Measurements from ENCODE around the gene C10orf120.

Gene C10orf120

DNA sequence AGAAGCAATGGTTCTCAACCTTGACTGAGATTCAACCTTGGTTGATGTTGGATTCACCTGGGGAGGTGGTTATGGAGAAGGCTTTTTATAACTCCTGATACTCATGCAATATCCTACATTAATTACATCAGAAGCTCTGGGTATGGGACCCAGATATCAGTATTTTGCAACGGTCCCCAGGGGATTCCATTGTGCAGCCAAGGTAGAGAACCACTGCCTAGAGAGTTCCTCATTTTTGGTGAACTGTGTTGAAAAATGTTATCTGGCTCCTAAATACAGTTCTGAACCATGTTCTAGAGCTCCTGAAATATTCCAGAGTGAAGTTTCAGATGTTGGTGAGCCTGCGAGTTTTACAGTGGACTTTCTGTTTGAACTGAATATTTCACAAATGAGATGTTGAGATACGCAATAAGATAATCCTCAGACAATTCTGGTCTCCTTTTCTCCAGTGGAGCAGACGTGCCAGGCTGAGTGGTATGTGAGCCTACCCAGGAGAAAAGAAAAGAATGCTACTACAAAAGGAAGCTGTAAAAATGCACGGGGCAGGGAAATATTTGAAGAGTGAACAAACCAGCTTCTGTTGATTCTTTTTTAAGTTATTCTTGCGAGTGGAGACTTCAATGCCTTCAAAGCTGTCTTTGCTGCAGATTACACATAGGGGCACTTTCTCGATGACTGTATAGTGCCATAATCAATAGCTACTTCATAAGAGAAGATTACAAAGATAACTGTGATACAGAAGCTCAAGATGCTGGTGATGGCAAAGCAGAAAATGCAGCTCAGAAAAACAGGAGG is 13.6 kb upstream of the C10orf120 start:
- no peaks in the 10 kb centered on the region for H3K9me3 Mint-ChIP-seq
- peaks cover 5% of the 10 kb centered on the region for H3K27me3 Mint-ChIP-seq

DNA sequence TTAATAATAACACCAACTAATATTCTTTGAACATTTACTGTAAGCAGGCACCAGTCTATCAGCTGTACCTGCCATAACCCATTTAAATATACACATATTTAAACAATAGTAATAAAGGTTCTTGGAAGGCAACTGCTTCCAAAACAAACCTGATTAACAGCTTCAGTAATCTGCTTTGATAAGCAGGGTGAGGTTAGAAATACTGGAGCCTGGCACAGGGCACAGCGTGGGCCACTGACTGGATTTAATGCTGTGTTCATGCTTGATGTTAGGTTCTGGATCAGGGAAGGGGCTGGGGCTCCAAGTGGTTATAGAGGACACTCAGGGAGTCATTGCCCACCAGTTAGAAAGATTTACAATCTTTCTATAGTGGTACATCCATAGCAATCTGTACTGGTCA is 10.9 kb upstream of the C10orf120 start:
- Mint-ChIP-seq H3K4me1 (no peaks in the 10 kb centered on the region), H3K9me3 (no peaks in the 10 kb centered on the region), H3K27me3 (peaks cover 4% of the 10 kb centered on the region), H3K27ac (no peak overlapping the region), H3K4me3 (no peak overlapping the region), H3K36me3 (no peaks in the 10 kb centered on the region)

More for the DNA sequence above, 13.6 kb upstream of the C10orf120 start:
- Mint-ChIP-seq H3K4me3 (no peak overlapping the region), H3K36me3 (no peaks in the 10 kb centered on the region), H3K4me1 (no peaks in the 10 kb centered on the region), H3K27ac (no peak overlapping the region)

DNA sequence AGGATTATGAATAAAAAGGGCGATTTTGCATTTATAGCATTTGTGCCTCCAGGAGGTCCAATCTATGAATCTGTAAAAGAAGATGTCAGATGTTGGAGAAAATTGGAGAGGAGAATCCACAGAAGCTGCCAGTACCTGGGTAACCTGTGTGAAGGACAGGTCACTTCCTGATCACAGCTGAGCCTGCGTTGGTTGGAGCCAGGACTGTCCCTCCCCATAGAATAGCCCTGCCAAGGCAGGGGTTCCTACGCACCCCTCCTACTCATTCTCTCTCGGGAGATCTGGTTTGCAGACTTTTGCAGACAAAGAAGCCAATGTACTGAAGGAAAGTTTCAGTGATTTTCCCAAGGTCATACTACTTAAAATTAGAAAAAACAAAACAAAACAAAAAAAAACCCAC is 10.3 kb upstream of the C10orf120 start:
- no peak overlapping the region for H3K27ac Mint-ChIP-seq
- H3K4me1 Mint-ChIP-seq, result no peaks in the 10 kb centered on the region
- no peaks in the 10 kb centered on the region for H3K36me3 Mint-ChIP-seq

DNA sequence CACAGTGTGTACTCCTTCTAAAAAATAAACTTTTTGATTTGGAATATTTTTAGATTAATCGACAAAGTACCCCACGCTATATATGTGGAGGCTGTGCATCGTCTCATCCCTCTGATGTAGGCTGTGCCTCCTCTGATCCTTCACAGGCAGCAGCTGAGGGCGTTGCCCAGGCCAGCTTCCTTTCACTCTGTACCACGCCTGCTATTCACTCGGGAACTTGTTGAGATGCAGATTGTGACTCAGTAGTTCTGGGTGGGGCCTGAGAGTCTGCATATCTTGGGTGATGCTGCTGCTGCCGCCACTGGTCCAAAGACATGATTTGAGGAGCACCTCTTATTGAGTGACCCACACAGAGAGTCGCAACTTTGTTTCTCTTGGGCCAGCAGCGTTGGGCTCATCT is 7.9 kb upstream of the C10orf120 start:
- Mint-ChIP-seq H3K4me3 (no peak overlapping the region), H3K36me3 (no peaks in the 10 kb centered on the region), H3K9me3 (no peaks in the 10 kb centered on the region), H3K27me3 (peaks cover 3% of the 10 kb centered on the region), H3K4me1 (no peaks in the 10 kb centered on the region), H3K27ac (no peak overlapping the region)

More for the DNA sequence above, 10.3 kb upstream of the C10orf120 start:
- no peaks in the 10 kb centered on the region for H3K9me3 Mint-ChIP-seq
- H3K27me3 Mint-ChIP-seq, result peaks cover 3% of the 10 kb centered on the region
- no peak overlapping the region for H3K4me3 Mint-ChIP-seq

DNA sequence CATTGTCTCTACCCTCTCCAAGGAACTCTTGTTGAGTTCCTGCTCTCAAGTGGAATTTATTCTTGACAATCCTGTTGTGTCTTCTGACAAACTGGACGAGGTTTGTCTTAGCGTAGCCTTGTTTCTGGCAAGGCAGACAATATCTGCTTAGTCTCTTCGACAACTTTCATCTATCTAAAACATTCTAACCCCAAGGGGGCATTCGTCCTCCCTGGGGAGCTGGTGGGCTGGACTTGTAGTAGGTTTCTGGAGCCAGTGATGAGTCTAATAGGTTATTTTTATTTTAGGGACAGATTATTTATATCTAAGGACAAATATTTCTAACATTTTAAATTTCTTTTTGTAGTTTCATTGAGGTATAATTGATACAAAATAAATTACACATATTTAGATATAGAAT is 7.3 kb upstream of the C10orf120 start:
- H3K4me1 Mint-ChIP-seq, result no peaks in the 10 kb centered on the region
- peaks cover 3% of the 10 kb centered on the region for H3K27me3 Mint-ChIP-seq
- H3K36me3 Mint-ChIP-seq, result no peaks in the 10 kb centered on the region
- H3K4me3 Mint-ChIP-seq, result no peak overlapping the region
- no peak overlapping the region for H3K27ac Mint-ChIP-seq
- H3K9me3 Mint-ChIP-seq, result no peaks in the 10 kb centered on the region

DNA sequence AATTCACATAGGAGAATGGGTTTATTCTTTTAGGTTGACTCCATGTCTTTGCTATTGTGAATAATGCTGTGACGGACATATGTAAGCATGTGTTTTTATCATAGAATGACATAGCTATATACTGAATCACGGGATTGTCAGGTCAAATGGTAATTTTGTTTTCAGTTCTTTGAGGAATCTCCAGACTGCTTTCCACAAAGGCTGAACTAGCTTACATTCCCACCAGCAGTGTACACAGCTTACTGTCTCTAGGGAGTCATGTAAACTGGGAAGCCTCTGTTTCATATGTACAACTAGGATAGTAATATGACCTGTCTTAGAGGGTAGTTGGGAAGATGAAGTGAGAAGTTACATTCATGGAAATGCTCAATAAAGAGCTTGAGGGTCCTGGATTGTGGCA is 6.8 kb upstream of the C10orf120 start:
- Mint-ChIP-seq H3K4me1 (no peaks in the 10 kb centered on the region), H3K27me3 (peaks cover 6% of the 10 kb centered on the region), H3K4me3 (no peak overlapping the region), H3K27ac (no peak overlapping the region), H3K36me3 (no peaks in the 10 kb centered on the region), H3K9me3 (no peaks in the 10 kb centered on the region)

DNA sequence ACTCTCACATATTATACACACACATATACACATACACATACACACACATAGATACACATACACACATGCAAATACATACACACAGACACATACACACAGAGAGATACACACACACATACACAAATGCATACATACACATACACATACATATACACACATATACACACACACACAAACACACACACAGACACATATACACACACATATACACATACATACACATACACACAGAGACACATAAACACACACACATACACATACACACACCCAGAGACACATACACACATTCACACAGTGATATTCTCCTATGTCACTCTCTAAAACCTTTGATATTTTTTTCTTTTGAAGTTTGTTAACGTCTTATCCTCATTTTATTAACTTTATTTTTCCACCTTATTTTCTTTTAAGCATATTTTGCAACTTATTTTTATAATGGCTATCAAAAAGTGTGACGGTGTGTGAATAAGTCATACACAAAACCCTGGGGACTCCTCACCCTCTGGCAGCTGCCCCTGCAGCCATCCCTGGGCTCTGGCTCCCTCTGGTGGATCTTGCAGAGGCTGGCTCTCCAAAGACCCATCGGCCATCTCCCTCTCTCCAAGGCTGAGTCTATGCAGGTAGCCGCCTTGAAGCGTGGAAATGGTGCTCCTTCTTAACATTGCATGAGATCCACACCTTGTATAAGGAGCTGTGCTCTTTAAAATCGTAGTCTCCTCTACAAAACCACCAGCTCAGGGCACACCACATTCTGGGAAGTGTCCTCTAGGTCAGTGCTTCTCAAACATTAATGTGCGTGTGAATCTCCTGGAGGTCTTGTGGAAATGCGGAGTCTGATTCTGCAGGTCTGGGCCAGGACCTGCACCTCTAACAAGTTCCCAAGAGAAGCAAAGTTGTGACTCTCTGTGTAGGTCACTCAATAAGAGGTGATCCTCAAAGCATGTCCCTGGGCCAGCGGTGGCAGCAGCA is 4.1 kb upstream of the C10orf120 start:
- Mint-ChIP-seq H3K36me3 (no peaks in the 10 kb centered on the region), H3K27me3 (peaks cover 5% of the 10 kb centered on the region), H3K4me3 (no peak overlapping the region), H3K4me1 (no peaks in the 10 kb centered on the region), H3K27ac (no peak overlapping the region), H3K9me3 (no peaks in the 10 kb centered on the region)

DNA sequence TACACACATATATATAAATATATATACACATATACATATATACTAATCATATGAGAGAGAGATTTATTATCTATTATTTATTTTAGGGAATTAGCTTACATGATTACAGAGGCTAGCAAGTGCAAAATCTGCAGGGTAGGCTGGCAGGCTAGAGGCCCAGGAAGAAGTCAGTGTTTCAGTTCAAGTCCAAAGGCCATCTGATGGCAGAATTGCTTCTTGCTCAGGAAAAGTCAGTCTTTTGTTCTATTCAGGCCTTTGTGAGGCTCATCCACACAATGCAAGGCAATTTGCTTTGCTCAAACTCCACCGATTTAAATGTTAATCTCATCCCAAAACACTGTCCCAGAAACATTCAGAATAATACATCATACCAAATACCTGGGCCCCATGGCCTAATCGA is 2.6 kb upstream of the C10orf120 start:
- Mint-ChIP-seq H3K9me3 (no peaks in the 10 kb centered on the region), H3K4me3 (no peak overlapping the region), H3K36me3 (no peaks in the 10 kb centered on the region), H3K4me1 (no peaks in the 10 kb centered on the region), H3K27ac (no peak overlapping the region), H3K27me3 (peaks cover 5% of the 10 kb centered on the region)

DNA sequence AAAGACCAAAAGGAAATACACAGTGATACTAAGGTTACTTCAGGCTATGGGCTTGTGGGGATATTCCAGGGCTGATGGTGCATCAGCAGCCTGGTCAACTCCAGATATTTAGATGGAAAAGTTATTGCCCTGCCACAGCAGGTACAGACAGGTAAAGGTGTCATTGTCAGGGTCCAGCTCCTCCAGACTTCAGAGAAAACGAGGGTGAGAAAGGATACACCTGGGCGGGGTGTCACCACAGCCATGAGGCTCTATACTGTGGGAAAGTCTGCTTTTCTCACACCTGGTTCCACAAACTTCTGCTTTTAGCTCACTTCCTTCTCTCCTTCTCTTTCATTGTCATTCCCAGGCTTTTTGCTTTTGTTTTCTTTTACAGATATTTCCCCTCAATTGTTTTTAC is 2.0 kb upstream of the C10orf120 start:
- H3K4me3 Mint-ChIP-seq, result no peak overlapping the region
- H3K27ac Mint-ChIP-seq, result no peak overlapping the region
- H3K4me1 Mint-ChIP-seq, result no peaks in the 10 kb centered on the region
- no peaks in the 10 kb centered on the region for H3K9me3 Mint-ChIP-seq
- no peaks in the 10 kb centered on the region for H3K36me3 Mint-ChIP-seq
- peaks cover 5% of the 10 kb centered on the region for H3K27me3 Mint-ChIP-seq

DNA sequence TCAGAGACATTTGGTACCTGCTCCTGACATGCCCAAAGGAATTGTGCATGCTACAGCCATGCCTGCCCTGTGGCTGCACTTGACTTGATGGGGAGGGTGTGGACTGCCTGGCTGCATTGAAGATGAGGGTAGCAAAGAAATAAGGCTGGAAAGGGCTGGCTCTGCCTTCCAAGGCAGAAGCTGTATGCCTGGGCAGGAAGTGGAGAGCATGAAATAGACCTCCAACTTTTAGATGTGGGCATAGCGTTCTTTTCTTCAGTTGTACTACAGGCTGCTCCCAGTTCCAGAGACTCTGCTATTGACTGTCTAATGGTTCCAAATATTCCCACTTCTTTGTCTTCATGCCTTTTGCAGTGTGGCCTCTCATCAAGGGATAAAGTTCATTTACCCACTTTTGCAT is 3.0 kb downstream of the C10orf120 start:
- no peak overlapping the region for H3K4me3 Mint-ChIP-seq
- no peaks in the 10 kb centered on the region for H3K36me3 Mint-ChIP-seq
- H3K9me3 Mint-ChIP-seq, result no peaks in the 10 kb centered on the region
- H3K27ac Mint-ChIP-seq, result no peak overlapping the region
- H3K4me1 Mint-ChIP-seq, result no peaks in the 10 kb centered on the region
- H3K27me3 Mint-ChIP-seq, result peaks cover 4% of the 10 kb centered on the region

DNA sequence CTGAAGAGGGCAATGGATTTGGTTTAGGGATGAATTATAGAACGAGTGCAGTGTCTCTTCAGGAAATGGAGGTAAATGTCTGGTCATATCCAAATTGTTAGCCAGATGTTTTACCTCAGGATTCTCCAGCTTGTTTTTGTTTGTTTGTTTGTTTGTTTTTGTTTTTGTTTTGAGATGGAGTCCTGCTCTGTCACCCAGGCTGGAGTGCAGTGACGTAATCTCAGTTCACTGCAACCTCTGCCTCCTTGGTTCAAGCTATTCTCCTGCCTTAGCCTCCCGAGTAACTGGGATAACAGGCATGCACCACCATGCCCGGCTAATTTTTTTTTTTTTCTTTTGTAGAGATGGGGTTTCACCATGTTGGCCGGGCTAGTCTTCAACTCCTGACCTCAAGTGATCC is 6.9 kb downstream of the C10orf120 start:
- Mint-ChIP-seq H3K4me1 (no peaks in the 10 kb centered on the region), H3K4me3 (no peak overlapping the region), H3K9me3 (no peaks in the 10 kb centered on the region), H3K27me3 (peaks cover 7% of the 10 kb centered on the region), H3K27ac (no peak overlapping the region), H3K36me3 (no peaks in the 10 kb centered on the region)

DNA sequence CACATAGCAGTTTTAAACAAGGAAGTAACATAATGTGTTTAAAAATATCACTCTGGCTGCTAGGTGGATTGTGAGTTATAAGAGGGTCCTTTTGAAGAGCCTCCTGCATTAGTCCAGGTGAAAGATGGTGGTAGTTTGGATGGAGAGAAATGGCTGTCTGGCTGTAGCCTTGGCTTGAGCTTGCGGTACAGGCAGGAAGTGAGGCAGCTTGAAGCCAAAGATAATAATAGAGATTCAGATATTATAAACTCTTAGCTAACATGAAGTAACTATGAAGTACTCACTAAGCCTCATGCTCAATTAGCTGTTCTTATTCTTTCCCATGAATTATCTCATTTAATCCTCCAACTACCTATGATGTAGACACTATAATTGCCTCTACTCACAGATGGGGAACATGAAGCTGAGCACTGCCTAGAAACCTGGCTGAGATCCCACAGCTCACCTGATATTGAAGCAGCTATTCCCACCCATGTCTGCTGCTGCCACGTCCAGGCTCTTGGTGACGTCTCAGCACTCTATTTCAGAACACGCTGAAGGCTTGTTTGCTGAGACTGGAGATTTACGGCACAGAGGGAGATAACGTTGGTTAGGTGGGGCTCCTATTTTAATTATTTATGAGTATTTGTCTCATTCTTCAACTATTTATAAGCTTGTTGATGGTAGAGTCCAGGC is 10.4 kb downstream of the C10orf120 start:
- Mint-ChIP-seq H3K4me1 (no peaks in the 10 kb centered on the region), H3K9me3 (no peaks in the 10 kb centered on the region), H3K27ac (no peak overlapping the region), H3K36me3 (no peaks in the 10 kb centered on the region), H3K4me3 (no peak overlapping the region), H3K27me3 (peaks cover 15% of the 10 kb centered on the region)

DNA sequence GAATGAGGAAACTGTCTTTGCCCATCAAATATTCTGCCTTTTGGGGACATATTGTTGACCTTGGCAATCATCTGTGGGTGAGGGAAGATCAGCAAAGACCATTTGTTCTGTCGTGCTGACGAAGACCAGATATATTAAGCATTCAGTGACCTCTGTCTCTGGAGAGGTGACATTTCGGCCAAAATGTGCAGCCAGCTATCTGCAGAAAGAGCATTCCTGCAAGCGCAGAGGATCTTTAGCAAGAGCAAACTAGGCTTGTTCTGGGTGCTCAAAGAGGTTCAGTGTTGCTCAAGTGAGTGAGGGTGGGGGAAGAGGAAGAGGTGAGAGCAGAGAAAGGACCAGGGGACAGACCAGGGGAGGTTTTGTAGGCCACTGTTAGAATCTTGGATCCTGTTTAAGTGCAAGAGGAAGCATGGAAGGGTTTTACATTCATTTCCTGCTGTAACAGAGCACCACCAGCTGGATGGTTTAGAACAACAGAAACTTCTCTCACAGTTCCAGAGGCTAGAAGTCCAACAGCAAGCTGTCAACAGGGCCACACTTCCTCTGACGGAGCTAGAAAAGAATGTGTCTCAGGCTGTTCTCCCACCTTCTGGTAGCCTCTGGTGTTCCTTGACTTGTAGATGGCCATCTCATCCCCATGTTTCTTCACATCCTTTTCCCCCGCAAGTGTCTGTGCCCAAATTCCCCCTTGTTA is 11.2 kb downstream of the C10orf120 start:
- H3K36me3 Mint-ChIP-seq, result no peaks in the 10 kb centered on the region
- H3K27me3 Mint-ChIP-seq, result peaks cover 18% of the 10 kb centered on the region
- H3K4me3 Mint-ChIP-seq, result no peak overlapping the region
- no peaks in the 10 kb centered on the region for H3K9me3 Mint-ChIP-seq
- H3K27ac Mint-ChIP-seq, result no peak overlapping the region
- H3K4me1 Mint-ChIP-seq, result no peaks in the 10 kb centered on the region

DNA sequence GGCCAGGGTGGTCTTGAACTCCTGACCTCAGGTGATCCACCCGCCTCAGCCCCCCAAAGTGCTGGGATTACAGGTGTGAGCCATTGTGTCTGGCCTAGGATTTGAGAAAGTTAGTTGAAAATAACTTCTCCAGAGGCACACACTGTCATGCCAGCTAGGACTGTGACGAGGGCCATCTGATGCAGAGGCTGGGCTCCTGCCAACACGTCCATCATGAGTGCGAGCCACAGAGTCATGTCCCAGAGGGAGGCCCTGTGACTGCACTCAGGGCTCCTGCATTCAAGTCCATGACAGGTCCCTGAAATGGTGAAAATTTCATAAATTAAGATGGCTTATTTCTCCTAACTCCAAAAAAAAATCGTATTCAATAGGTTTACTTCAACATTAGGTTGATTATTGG is 17.1 kb downstream of the C10orf120 start:
- Mint-ChIP-seq H3K9me3 (no peaks in the 10 kb centered on the region), H3K27ac (no peak overlapping the region), H3K4me1 (no peaks in the 10 kb centered on the region), H3K27me3 (peaks cover 14% of the 10 kb centered on the region), H3K36me3 (no peaks in the 10 kb centered on the region), H3K4me3 (no peak overlapping the region)

DNA sequence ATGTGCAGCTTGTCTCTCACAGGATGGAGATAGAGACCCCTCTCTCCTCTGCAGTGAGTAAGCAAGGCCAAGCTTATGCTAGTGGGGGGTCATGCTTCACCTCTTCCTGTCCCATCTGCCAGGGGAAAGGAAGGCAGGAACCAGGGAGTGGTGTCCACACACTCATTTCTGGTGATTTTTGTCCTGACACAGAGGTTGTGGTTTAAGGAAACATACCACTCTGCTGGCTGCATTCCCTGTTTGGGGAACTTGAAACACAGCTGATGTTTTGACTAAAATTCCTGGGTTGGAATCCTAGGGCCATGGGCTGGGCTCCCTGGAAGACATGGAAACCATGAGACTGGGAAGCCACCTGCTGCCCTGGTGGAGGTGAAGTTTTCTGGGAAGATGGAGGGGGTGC is 21.4 kb downstream of the C10orf120 start:
- no peaks in the 10 kb centered on the region for H3K4me1 Mint-ChIP-seq
- peaks cover 8% of the 10 kb centered on the region for H3K27me3 Mint-ChIP-seq
- H3K36me3 Mint-ChIP-seq, result no peaks in the 10 kb centered on the region
- H3K4me3 Mint-ChIP-seq, result no peak overlapping the region
- no peak overlapping the region for H3K27ac Mint-ChIP-seq
- no peaks in the 10 kb centered on the region for H3K9me3 Mint-ChIP-seq
